K562 (cell line): ENCODE data around the gene ARMH3. TPM values are rescaled to one million over a fixed set of nuclear protein-coding genes. Genes with fewer than 3 reads are reported as not detected.

Experiments used
- ATAC-seq: fragments of 200-7000 bp; cut with Tn5 transposase; 3 replicates; pipeline ENCODE4 v1.9.1; 2020; ENCODE audit warnings: moderate library complexity
- BruUV-seq: library from RNA; stranded (reverse); fragments of 400-500 nt; replicated peaks from 2 replicates; lab custom pipeline; 2021; lab: Mats Ljungman, UMichigan
- CTCF ChIA-PET: fragments of 300-600 bp; formaldehyde crosslinking; extraction: SDS; loops from one replicate; lab custom pipeline; 2021; ENCODE audit warnings: low intra/inter-chr PET ratio; lab: Yijun Ruan, JAX
- POLR2A ChIA-PET: fragments of 300-600, 350-650 bp; sonication (Branson Sonifier 250); formaldehyde crosslinking; extraction: SDS; loops from one replicate; lab custom pipeline; 2021; ENCODE audit warnings: antibody characterized with exemption, inconsistent platforms; lab: Yijun Ruan, JAX
- DNase-seq, 4 experiments: peaks; one replicate each; pipeline versions ENCODE4 v3.0.0 to v3.0.0-alpha.2; 2011 to 2018; ENCODE audit warnings: low spot score in 3 of 4, mixed read lengths in 3 of 4; ENCODE audit errors: extremely low read depth in 1 of 4
- FAIRE-seq: peaks from 2 replicates; lab custom pipeline; 2011; peaks lifted over from hg19 to GRCh38; lab: Jason Lieb, UNC
- H2AFZ ChIP-seq: 2 replicates; pipeline ENCODE4 v1.6.0; 2011; ENCODE audit warnings: low read depth, low read length, control low read depth, inconsistent platforms
- H3K27ac ChIP-seq: fragments of 200-600 bp; 3 replicates; pipeline ENCODE4 v1.8.0; 2011; ENCODE audit warnings: low read depth, mild to moderate bottlenecking, control low read depth, inconsistent platforms, low read length, moderate library complexity, mixed read lengths; ENCODE audit errors: extremely low read depth
- H3K27me3 ChIP-seq, 2 experiments: fragments of 300-600 bp in 1 of 2; 2 replicates in 1 of 2; 3 replicates in 1 of 2; pipeline versions ENCODE4 v1.6.0 to v1.8.0; 2011; ENCODE audit warnings: inconsistent platforms in 2 of 2, low read length in 2 of 2, mild to moderate bottlenecking in 1 of 2, mixed read lengths in 1 of 2, moderate library complexity in 1 of 2; ENCODE audit not compliant: control insufficient read depth in 2 of 2, insufficient read depth in 2 of 2
- H3K36me3 ChIP-seq: fragments of 300-600 bp; 3 replicates; pipeline ENCODE4 v1.8.0; 2011; ENCODE audit warnings: mild to moderate bottlenecking, low read length, inconsistent platforms; ENCODE audit not compliant: control insufficient read depth, insufficient read depth
- H3K4me1 ChIP-seq, 2 experiments: fragments of 200-600 bp in 1 of 2; replicated peaks in 1 of 2; 2 replicates in 1 of 2; 3 replicates in 1 of 2; pipeline versions ENCODE4 v1.5.1 to v1.8.0; 2011; ENCODE audit warnings: inconsistent platforms in 2 of 2, low read length in 2 of 2, mild to moderate bottlenecking in 1 of 2, mixed read lengths in 1 of 2, moderate library complexity in 1 of 2; ENCODE audit not compliant: control insufficient read depth in 2 of 2, insufficient read depth in 2 of 2
- H3K4me2 ChIP-seq: 2 replicates; pipeline ENCODE4 v1.6.1; 2011; ENCODE audit warnings: low read length, control low read depth, inconsistent platforms, mixed read lengths; ENCODE audit not compliant: insufficient read depth
- H3K4me3 ChIP-seq: fragments of 200-600 bp; sonication (generic), shearing (Covaris generic); 2 replicates; pipeline ENCODE4 v1.5.1; 2016; ENCODE audit warnings: control low read depth, inconsistent platforms
- H3K79me2 ChIP-seq: fragments of 200-600 bp; 3 replicates; pipeline ENCODE4 v1.8.0; 2011; ENCODE audit warnings: low read length, inconsistent platforms; ENCODE audit not compliant: control insufficient read depth, insufficient read depth
- H3K9ac ChIP-seq, 2 experiments: 2 replicates each; pipeline versions ENCODE4 v1.6.0 to v1.6.1; 2011; ENCODE audit warnings: low read depth in 2 of 2, low read length in 2 of 2, control low read depth in 1 of 2, inconsistent platforms in 1 of 2, mild to moderate bottlenecking in 1 of 2, mixed read lengths in 1 of 2; ENCODE audit not compliant: insufficient read depth in 1 of 2
- H3K9me1 ChIP-seq: one replicate; pipeline ENCODE4 v1.6.0; 2011; ENCODE audit warnings: inconsistent platforms, mild to moderate bottlenecking, low read length, moderate library complexity; ENCODE audit not compliant: control insufficient read depth, insufficient read depth
- H3K9me3 ChIP-seq: replicated peaks from 2 replicates; pipeline ENCODE4 v1.5.1; 2011; ENCODE audit warnings: low read depth, low read length, inconsistent platforms; ENCODE audit not compliant: control insufficient read depth, insufficient read depth
- H4K20me1 ChIP-seq: replicated peaks from 2 replicates; pipeline ENCODE4 v1.6.1; 2011; ENCODE audit warnings: low read length, inconsistent platforms, mixed read lengths; ENCODE audit not compliant: control insufficient read depth, insufficient read depth
- GATAD2B ChIP-seq: fragments of 450-650 bp; IDR thresholded peaks from 2 replicates; pipeline ENCODE4 v1.6.1; 2017; ENCODE audit warnings: mild to moderate bottlenecking, borderline replicate concordance
- PTRF ChIP-seq: fragments of 450-650 bp; IDR thresholded peaks from 2 replicates; pipeline ENCODE4 v1.6.1; 2016; ENCODE audit warnings: mild to moderate bottlenecking, missing genetic modification characterization, missing compliant biosample characterization
- RBM22 ChIP-seq: fragments of 200-400 bp; formaldehyde crosslinking; IDR thresholded peaks from 2 replicates; pipeline ENCODE4 v1.6.1; 2018; ENCODE audit warnings: low read length, low read depth; ENCODE audit not compliant: poor library complexity, severe bottlenecking
- SAP30 ChIP-seq: fragments of 200-600 bp; sonication (generic); IDR thresholded peaks from 2 replicates; pipeline ENCODE4 v1.6.1; 2012; ENCODE audit warnings: borderline replicate concordance, low read depth, mild to moderate bottlenecking, moderate library complexity, low read length, control low read depth, inconsistent platforms; ENCODE audit not compliant: insufficient read depth, poor library complexity, severe bottlenecking
- SMAD4 ChIP-seq: fragments of 250-450 bp; sonication (Bioruptor Pico); conservative IDR thresholded peaks from 2 replicates; pipeline ENCODE4 v1.8.0; 2021; ENCODE audit warnings: inconsistent platforms, mild to moderate bottlenecking, moderate library complexity
- ZNF407 ChIP-seq: fragments of 450-650 bp; IDR thresholded peaks from 2 replicates; pipeline ENCODE4 v1.6.1; 2016; ENCODE audit warnings: low read depth
- WGBS: fragments of 100-300 bp; shearing (Covaris generic); methylation state at CpG from one replicate; pipeline ENCODE4 v1.1.6; 2016; ENCODE audit warnings: low coverage, mixed read lengths; ENCODE audit not compliant: insufficient coverage; ENCODE audit errors: missing lambda C conversion rate; 5-methylcytosine and 5-hydroxymethylcytosine counted together
- in situ Hi-C: fragments of 300-500 bp; cut with MboI; formaldehyde crosslinking; loops from 4 replicates; pipeline ENCODE4 v1.15.0; 2018; ENCODE audit warnings: inconsistent platforms, mixed read lengths
- intact Hi-C: fragments of 100-400 bp; cut with micrococcal nuclease; formaldehyde crosslinking; loops from 2 replicates; pipeline ENCODE4 v1.14.2; 2022
- polyA plus RNA-seq, 8 experiments: library from polyadenylated mRNA; depleted of rRNA in 4 of 8; stranded (reverse) in 5 of 8; unstranded in 3 of 8; fragments of >200 nt; fragmentation: Nextera tagmentation in 2 of 8; fragmentation: Illumina TruSeq in 1 of 8; extraction: Ambion mirVana in 2 of 8; extraction: Trizol in 1 of 8; gene quantifications; 2 replicates each; pipeline versions ENCODE4 v1.2.1 to v1.2.3, GENCODE V29; 2011 to 2014; ENCODE audit warnings: inconsistent platforms in 1 of 8, missing spikeins in 1 of 8
- total RNA-seq, 7 experiments: library from RNA; depleted of rRNA in 6 of 7; stranded (reverse); fragments of >200 nt in 6 of 7; fragmentation: Illumina TruSeq in 2 of 7; extraction: Trizol in 2 of 7; gene quantifications; 2 replicates each; pipeline versions ENCODE4 v1.2.1 to v1.2.3, GENCODE V29; 2011 to 2021; ENCODE audit warnings: low replicate concordance in 1 of 7

ARMH3 gene
- total and polyA plus RNA-seq, 9 of the 15 experiments (the other 6 are each of a cell fraction or from before 2014, with no cell fraction given), result 0.29 to 0.73 TPM; not detected in 7

- Histone ChIP-seq H4K20me1 (no peaks in the 10 kb centered on the region), H3K27me3 (no peaks in the 10 kb centered on the region), H2AFZ (no peak overlapping the region), H3K4me1 (no peaks in the 10 kb centered on the region), H3K79me2 (no peaks in the 10 kb centered on the region), H3K9ac (no peak overlapping the region), H3K4me3 (no peak overlapping the region), H3K9me3 (no peaks in the 10 kb centered on the region), H3K36me3 (no peaks in the 10 kb centered on the region), H3K4me2 (no peak overlapping the region), H3K27ac (no peak overlapping the region)
- FAIRE-seq, result no peak
- BruUV-seq, result no TSS peak
- intact Hi-C loops, result no loop called here
- ChIA-PET POLR2A (no interaction called here), CTCF (no interaction called here)
- DNase-seq, result no peak
- no peak for ATAC-seq
- no CpG with 5 or more reads among the region's 5 CpGs for WGBS
- TF ChIP-seq SMAD4 (CRISPR knock-in tag), result no peak
- no peak for TF ChIP-seq RBM22
- TF ChIP-seq SAP30, result no peak
- TF ChIP-seq PTRF (tag), result no peak
- TF ChIP-seq GATAD2B, result no peak
- TF ChIP-seq ZNF407, result no peak
- TF ChIP-seq, all 486 proteins: peak for 0
- in situ Hi-C loops, result no loop called here
- no peaks in the 10 kb centered on the region for H3K9me1 ChIP-seq
These were observed 94.1 kb downstream of the ARMH3 start for GRCh38 chr10:101961591-101962498.
